LNCAP (cell line): ENCODE data around the gene GRID1.

ENCODE experiments used
- TF ChIP-seq, protein P1 (sequence below): fragments of 450-650 bp; IDR thresholded peaks from 2 replicates; pipeline ENCODE4 v1.5.1; 2017; ENCODE audit warnings: mild to moderate bottlenecking

GRID1 gene

DNA sequence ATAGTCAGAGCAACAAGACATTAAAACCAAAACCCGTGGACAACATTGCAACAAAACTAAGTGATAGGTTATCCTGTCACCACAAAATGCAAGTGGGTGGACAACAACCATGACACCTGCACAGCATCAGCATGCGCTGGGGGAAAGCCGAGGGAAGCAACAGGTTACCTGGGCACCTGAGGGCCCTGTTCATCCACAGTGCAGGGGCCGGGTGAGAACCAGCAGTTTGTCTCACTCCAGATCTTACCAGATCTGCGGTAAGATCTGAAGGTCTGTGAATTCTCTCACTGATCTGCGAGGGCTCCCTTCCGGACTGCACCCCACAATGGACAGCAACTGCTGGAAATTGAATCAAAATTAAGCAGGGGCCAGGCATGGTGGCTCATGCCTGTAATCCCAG, 30.5 kb upstream of the GRID1 start:
- TF ChIP-seq, protein P1, sequence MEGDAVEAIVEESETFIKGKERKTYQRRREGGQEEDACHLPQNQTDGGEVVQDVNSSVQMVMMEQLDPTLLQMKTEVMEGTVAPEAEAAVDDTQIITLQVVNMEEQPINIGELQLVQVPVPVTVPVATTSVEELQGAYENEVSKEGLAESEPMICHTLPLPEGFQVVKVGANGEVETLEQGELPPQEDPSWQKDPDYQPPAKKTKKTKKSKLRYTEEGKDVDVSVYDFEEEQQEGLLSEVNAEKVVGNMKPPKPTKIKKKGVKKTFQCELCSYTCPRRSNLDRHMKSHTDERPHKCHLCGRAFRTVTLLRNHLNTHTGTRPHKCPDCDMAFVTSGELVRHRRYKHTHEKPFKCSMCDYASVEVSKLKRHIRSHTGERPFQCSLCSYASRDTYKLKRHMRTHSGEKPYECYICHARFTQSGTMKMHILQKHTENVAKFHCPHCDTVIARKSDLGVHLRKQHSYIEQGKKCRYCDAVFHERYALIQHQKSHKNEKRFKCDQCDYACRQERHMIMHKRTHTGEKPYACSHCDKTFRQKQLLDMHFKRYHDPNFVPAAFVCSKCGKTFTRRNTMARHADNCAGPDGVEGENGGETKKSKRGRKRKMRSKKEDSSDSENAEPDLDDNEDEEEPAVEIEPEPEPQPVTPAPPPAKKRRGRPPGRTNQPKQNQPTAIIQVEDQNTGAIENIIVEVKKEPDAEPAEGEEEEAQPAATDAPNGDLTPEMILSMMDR: no peak

DNA sequence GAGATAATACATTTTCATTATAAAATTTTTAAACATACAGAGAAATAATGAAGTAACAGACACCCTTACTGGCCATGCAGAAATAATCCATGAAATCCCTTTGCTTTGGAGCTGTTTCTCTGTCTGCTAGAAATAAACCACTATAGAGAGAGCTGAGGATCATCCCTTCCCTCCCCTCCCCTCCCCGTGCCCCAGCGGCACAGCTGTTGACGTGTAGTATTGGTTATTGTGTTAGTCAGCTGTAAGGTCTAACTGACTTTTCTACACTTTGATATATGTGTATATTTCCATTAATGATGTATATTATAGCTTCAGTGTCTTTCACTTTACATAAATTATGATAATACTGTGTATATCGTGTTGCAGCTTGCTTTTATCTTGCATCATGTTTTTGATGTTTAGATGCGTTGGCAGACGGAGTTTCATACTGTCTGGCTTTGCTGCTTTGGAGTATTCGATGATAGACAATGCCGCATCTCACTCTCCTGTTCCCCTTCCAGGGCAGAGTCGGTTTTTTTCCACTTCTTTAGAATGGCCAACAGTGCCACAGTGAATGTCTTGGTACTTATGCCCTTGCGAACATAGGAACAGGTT, 27.4 kb upstream of the GRID1 start:
- TF ChIP-seq, protein P1: no peak

DNA sequence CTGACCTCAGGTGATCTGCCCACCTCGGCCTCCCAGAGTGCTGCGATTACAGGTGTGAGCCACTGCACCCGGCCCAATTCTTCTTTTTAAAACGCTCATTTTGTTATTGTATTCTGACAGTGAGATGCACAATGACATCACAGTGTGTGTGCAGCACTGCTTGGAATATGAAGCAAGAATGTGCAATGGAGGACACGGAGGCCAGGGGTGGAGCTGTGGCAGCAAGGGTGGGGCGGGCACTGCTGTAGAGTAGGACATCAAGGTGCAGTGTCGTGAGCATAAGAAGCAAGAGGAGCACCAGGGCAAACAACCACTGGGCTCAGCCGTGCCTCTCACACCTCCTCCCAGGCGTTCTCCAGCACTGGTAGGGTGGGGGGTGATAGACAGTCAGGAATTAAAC, 26.8 kb upstream of the GRID1 start:
- TF ChIP-seq, protein P1: no peak

DNA sequence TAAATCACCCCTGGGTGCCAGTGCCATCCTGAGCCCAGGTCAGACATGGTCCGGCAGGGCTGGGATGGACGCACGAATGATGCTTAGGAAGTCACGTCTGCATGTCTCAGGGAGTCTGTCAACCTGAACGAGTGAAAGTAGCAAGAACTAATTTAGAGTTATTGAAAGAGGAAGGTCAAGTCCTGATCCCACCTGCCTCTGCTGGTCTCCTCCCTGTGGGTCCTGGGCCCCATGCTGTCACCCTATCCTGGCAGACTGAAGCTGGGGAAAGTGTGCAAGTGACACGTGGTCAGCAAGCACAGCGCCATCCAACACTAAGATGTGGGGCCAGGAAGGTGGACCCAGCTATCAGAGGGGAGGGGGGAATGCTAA, 26.1 kb upstream of the GRID1 start:
- TF ChIP-seq, protein P1: no peak

DNA sequence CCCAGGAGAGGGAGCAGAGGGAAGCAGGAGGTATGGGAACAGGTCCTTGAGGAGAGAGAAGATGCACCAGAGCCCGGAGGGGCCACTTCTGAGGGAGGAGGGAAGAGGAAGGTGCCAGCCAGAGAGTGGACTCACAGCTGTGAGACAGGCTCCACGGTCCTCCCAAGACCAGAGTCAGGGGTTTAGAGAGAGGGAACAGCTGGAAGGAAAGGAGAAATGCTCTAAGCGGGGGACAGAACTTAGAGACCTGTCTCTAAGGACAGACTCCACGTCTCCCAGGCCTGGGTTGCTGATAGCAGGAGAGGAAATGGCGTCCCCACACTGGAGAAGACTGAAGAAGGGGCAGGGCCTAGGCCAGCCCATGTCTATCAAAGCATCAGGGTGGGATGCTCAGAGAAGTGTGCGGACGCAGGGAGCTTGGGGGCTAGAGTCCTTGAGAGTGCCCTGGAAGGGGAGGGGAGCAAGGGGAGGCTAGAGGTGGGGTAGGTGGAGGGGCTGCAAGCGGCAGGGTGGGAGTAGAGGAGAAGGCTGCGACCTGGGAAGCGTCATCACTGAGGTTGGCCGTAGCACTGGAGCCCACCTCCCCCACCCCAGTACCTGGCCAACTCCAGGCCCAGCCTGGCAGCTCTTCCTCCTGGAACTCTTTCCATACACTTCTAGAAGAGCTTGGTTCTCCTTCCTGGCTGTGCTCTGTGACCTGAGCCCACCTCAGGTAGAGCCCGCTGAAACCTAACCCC, 25.6 kb upstream of the GRID1 start:
- TF ChIP-seq, protein P1: no peak

DNA sequence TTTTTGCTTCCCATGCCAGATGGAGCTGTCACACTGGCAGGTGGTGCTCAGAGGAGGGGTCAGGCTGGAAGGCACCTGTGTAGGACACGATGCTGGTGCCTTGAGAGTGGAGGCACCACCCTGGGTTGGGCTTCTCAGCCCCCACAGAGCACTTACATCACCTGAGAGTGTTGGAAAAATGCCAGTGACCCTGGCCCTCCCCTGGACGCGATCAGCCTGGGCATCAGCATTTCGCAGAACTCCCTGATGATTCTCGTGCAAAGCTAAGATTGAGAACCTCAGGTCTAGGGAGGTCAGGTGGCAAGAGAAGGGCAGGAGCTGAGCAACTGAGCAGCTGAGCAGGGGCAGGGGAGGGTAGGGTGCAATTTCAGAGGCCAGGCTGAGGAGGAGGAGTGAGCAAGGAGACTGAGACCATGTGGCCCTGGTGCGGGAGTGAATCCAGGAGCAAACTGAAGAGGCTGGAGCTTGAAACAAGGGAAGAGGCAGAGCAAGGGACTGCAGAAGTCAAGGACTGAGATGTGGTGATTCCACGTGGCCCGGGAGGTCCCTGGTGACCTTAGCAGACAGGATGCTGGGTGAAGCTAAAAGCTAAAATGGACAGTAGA, 24.7 kb upstream of the GRID1 start:
- TF ChIP-seq, protein P1: no peak

DNA sequence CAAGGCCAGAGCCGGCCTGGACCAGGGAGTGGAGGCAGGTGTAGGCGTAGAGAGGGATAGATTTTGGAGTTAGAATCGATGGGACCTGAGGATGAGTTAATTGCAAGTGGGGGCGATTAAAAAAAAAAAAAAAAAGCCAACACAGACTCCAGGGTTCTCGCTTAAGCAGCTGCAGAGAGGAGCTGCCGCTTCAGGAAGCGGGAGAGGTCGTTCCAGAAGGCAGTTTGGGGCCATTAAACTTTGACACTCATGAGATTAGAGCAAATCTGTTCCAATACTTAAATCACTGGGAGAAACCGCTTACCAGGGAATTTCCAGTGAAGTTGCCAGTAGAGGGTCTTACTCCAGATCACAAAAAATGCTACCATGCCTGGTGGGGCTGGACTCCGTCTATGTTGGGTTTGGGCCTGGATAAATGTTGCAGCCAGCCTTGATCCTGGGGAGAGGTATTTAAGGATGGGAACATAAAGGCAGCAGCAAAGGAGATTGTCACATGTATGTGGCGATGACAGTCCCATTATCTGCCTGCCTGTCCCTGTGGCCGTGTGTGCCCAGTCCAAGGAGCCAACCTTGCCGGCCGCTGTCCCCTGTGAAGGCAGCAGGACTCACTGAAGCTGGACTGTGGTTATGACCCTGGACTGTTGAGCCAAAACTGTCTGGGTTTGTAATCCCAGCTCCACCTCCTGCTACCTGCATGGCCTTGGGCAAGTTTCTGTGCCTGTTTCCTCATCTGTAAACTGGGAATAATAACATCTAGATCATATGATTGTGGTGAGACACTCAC, 23.9 kb upstream of the GRID1 start:
- TF ChIP-seq, protein P1: no peak
